ENCODE measurements around the gene PLXNA1.

Gene PLXNA1

DNA sequence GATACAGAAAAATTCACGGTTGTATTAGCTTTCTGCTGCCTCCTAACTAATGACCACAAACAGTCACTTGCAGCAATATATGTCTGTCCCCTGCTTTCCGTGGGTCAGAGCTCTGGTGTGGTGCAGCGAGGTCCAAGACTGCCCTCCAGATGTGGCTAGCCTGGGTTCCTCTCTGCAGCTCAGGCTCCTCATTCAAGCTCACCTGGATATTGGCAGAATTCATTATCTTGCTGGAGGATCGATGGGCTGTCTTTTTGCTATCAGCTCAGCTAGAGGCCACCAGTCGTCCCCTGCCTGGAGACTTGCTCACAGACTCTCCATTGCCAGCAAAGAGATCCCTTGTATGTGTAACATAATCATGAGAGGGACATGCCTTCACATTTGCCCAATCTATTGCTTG lies 12.8 kb upstream of the PLXNA1 start:
- Mint-ChIP-seq H3K9me3 (peaks cover 9% of the 10 kb centered on the region), H3K36me3 (ENCODE audit: low read depth) (peaks cover 3% of the 10 kb centered on the region), H3K4me3 (no peak overlapping the region), H3K27ac (no peak overlapping the region), H3K4me1 (ENCODE audit: low read depth) (peaks cover 1% of the 10 kb centered on the region), H3K27me3 (peaks cover 3% of the 10 kb centered on the region)
- no peak for DNase-seq

DNA sequence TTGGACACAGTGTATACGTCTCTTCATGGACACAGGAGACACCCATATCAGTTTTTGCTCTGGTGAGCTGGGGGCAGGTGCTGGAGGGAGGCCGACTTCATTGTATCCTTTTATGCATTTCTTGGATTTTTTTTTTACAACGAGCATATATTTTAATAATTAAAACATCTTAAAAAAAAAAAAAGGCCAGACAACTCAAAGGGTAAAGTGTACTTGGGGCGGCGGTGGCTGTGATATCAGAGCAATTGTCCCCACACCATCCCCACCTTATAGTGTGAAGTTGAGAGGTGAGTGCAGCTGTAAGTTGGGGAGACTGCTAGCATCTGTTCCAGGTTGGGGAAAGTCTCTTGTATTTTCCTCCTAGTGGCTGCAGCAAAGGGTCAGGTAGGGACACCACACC lies 12.0 kb upstream of the PLXNA1 start:
- H3K4me1 Mint-ChIP-seq (ENCODE audit: low read depth) = peaks cover 1% of the 10 kb centered on the region
- DNase-seq = no peak
- H3K9me3 Mint-ChIP-seq = peaks cover 11% of the 10 kb centered on the region
- H3K27me3 Mint-ChIP-seq = peaks cover 6% of the 10 kb centered on the region
- H3K27ac Mint-ChIP-seq = no peak overlapping the region
- H3K4me3 Mint-ChIP-seq = no peak overlapping the region
- H3K36me3 Mint-ChIP-seq (ENCODE audit: low read depth) = peaks cover 4% of the 10 kb centered on the region

GRCh38 chr3:126971891-126972351 lies 11.0 kb upstream of the PLXNA1 start:
- Mint-ChIP-seq H3K4me1 (ENCODE audit: low read depth) (peaks cover 1% of the 10 kb centered on the region), H3K4me3 (no peak overlapping the region), H3K27me3 (peaks cover 6% of the 10 kb centered on the region), H3K9me3 (peaks cover 11% of the 10 kb centered on the region), H3K27ac (no peak overlapping the region), H3K36me3 (ENCODE audit: low read depth) (peaks cover 4% of the 10 kb centered on the region)
- no peak for DNase-seq

- H3K27me3 Mint-ChIP-seq = peaks cover 12% of the 10 kb centered on the region
- peaks cover 1% of the 10 kb centered on the region for H3K4me1 Mint-ChIP-seq (ENCODE audit: low read depth)
These were observed 10.0 kb upstream of the PLXNA1 start for GRCh38 chr3:126972866-126973265.

DNA sequence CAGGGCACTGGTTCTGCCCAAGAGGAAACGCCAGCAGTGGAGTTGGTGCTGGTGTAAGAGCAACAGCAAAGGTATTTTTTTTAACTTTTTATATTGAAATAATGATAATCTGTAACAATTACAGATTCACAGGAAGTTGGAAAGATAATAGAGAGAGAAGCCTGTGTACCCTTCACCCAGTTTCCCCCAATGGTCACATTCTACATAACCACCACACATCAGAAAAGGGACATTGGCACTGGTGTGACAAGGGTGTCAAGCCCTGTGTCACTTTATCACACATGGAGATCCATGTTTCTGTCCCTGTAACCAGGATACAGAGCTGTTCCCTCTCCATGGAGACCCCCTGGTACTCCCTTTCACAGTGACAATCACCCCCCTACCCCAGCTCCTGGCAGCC lies 9.1 kb upstream of the PLXNA1 start:
- H3K9me3 Mint-ChIP-seq = peaks cover 11% of the 10 kb centered on the region
- H3K4me3 Mint-ChIP-seq = no peak overlapping the region
- H3K36me3 Mint-ChIP-seq (ENCODE audit: low read depth) = peaks cover 4% of the 10 kb centered on the region
- DNase-seq = no peak
- peaks cover 1% of the 10 kb centered on the region for H3K4me1 Mint-ChIP-seq (ENCODE audit: low read depth)
- peaks cover 21% of the 10 kb centered on the region for H3K27me3 Mint-ChIP-seq
- H3K27ac Mint-ChIP-seq = no peak overlapping the region

More at GRCh38 chr3:126972866-126973265, 10.0 kb upstream of the PLXNA1 start:
- H3K27ac Mint-ChIP-seq = no peak overlapping the region
- no peak overlapping the region for H3K4me3 Mint-ChIP-seq
- DNase-seq = no peak
- H3K9me3 Mint-ChIP-seq = peaks cover 11% of the 10 kb centered on the region
- H3K36me3 Mint-ChIP-seq (ENCODE audit: low read depth) = peaks cover 4% of the 10 kb centered on the region

DNA sequence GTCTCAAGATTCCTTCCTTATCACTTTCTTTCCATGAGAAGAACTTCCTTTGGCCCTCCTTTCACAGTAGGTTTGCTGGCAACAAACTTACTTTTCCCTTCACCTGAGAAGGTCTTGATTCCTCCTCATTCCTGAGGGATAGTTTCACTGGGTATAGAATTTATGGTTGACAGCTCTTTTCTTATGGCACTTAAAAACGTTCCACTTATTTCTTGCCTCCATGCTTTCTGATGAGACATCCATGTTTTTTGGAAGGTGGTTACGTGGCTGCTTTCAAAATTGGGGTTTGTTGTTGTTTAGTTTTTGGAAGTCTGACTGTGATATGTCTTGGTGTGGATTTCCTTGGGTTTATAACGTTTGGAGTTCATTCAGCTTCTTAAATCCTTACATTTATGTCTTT lies 8.2 kb upstream of the PLXNA1 start:
- peaks cover 4% of the 10 kb centered on the region for H3K36me3 Mint-ChIP-seq (ENCODE audit: low read depth)
- DNase-seq = no peak
- H3K4me1 Mint-ChIP-seq (ENCODE audit: low read depth) = peaks cover 7% of the 10 kb centered on the region
- H3K27me3 Mint-ChIP-seq = peaks cover 21% of the 10 kb centered on the region
- no peak overlapping the region for H3K27ac Mint-ChIP-seq
- H3K9me3 Mint-ChIP-seq = peaks cover 11% of the 10 kb centered on the region
- H3K4me3 Mint-ChIP-seq = no peak overlapping the region

GRCh38 chr3:126976906-126977305 lies 6.0 kb upstream of the PLXNA1 start:
- H3K36me3 Mint-ChIP-seq (ENCODE audit: low read depth) = peaks cover 4% of the 10 kb centered on the region
- peaks cover 24% of the 10 kb centered on the region for H3K27me3 Mint-ChIP-seq
- H3K9me3 Mint-ChIP-seq = peaks cover 11% of the 10 kb centered on the region
- no peak overlapping the region for H3K27ac Mint-ChIP-seq
- no peak overlapping the region for H3K4me3 Mint-ChIP-seq
- no peak for DNase-seq
- H3K4me1 Mint-ChIP-seq (ENCODE audit: low read depth) = peaks cover 13% of the 10 kb centered on the region

- H3K9me3 Mint-ChIP-seq = peaks cover 11% of the 10 kb centered on the region
- no peak for DNase-seq
- peaks cover 4% of the 10 kb centered on the region for H3K36me3 Mint-ChIP-seq (ENCODE audit: low read depth)
- H3K4me1 Mint-ChIP-seq (ENCODE audit: low read depth) = peaks cover 17% of the 10 kb centered on the region
- H3K27ac Mint-ChIP-seq = no peak overlapping the region
- H3K4me3 Mint-ChIP-seq = no peak overlapping the region
- peaks cover 24% of the 10 kb centered on the region for H3K27me3 Mint-ChIP-seq
These were observed 5.1 kb upstream of the PLXNA1 start for GRCh38 chr3:126977821-126978220.

DNA sequence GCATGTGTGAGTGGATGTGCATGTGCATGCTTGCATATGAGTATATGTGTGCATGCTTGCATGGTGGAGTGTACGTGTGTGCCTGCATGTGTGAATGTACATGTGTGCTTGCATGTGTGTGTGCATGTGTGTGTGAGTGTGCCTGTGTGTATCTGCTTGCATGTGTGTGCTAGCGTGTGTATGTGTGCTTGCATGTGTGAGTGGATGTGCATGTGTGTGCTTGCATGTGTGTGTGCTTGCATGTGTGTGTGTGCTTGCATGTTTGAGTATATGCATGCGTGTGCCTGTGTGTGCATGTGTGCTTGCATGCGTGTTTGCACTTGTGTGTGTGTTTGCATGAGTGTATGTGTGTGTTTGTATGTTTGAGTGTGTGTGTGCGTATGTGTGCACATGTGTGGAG lies 4.6 kb upstream of the PLXNA1 start:
- no peak for DNase-seq
- no peak overlapping the region for H3K27ac Mint-ChIP-seq
- peaks cover 4% of the 10 kb centered on the region for H3K36me3 Mint-ChIP-seq (ENCODE audit: low read depth)
- peaks cover 17% of the 10 kb centered on the region for H3K4me1 Mint-ChIP-seq (ENCODE audit: low read depth)
- peaks cover 24% of the 10 kb centered on the region for H3K27me3 Mint-ChIP-seq
- H3K9me3 Mint-ChIP-seq = peaks cover 11% of the 10 kb centered on the region
- no peak overlapping the region for H3K4me3 Mint-ChIP-seq

DNA sequence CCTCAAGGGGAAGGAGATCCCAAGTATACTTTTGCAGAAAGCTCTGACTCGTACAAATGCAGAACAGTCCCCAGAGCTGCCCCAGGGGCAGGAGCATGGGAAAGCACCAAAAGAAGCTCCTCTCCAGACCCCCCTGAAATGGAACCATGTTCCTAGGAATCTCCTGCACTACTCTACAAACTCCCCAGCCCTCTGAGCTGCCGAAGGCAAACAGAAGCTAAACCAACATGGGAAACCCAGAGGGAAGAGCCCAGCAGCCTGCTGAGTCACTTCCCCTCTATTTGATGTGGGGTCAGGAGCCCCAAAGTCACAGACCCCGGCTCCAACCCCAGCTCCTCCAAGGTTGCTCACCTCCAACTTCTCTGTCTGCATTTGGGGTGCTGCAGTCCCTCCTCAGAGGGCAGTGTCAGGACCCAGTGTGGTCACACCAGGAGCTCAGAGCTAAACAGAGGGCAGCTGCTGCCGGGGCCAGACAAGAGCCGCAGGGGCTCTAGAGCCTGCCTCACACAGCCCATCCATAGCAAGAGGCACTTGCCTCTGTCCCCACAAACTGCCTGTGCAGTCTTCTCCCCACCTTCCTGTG lies 3.8 kb upstream of the PLXNA1 start:
- H3K4me1 Mint-ChIP-seq (ENCODE audit: low read depth) = peaks cover 17% of the 10 kb centered on the region
- H3K4me3 Mint-ChIP-seq = no peak overlapping the region
- H3K9me3 Mint-ChIP-seq = peaks cover 10% of the 10 kb centered on the region
- no peak overlapping the region for H3K27ac Mint-ChIP-seq
- no peak for DNase-seq
- H3K36me3 Mint-ChIP-seq (ENCODE audit: low read depth) = peaks cover 4% of the 10 kb centered on the region
- peaks cover 24% of the 10 kb centered on the region for H3K27me3 Mint-ChIP-seq

GRCh38 chr3:126980266-126980811 lies 2.6 kb upstream of the PLXNA1 start:
- Mint-ChIP-seq H3K36me3 (ENCODE audit: low read depth) (no peaks in the 10 kb centered on the region), H3K27ac (no peak overlapping the region), H3K4me1 (ENCODE audit: low read depth) (peaks cover 19% of the 10 kb centered on the region), H3K9me3 (no peaks in the 10 kb centered on the region), H3K27me3 (peaks cover 24% of the 10 kb centered on the region), H3K4me3 (no peak overlapping the region)
- no peak for DNase-seq

DNA sequence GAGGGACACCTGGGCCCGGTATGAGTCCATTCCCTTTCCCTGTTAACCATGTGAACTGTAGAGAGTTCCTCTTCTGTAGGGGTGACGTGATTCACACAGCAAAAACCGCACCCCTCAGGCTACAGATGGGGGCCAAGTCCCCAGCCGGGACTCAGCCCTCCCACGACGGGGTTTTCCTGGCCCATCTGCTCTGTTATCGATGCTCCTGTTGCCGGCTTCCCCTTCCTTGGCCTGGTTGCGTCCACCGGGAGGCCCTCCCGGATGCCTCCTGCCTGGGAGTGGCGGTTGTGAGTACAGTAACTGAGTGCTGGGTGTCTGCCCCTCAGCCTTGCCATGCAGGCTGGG lies 817 bp upstream of the PLXNA1 start:
- peak overlapping the region; percentile 78 for H3K4me3 Mint-ChIP-seq
- H3K27ac Mint-ChIP-seq = peak overlapping the region; percentile 90
- no peaks in the 10 kb centered on the region for H3K9me3 Mint-ChIP-seq
- no peaks in the 10 kb centered on the region for H3K36me3 Mint-ChIP-seq (ENCODE audit: low read depth)
- DNase-seq = no peak
- peaks cover 19% of the 10 kb centered on the region for H3K4me1 Mint-ChIP-seq (ENCODE audit: low read depth)
- peaks cover 19% of the 10 kb centered on the region for H3K27me3 Mint-ChIP-seq

DNA sequence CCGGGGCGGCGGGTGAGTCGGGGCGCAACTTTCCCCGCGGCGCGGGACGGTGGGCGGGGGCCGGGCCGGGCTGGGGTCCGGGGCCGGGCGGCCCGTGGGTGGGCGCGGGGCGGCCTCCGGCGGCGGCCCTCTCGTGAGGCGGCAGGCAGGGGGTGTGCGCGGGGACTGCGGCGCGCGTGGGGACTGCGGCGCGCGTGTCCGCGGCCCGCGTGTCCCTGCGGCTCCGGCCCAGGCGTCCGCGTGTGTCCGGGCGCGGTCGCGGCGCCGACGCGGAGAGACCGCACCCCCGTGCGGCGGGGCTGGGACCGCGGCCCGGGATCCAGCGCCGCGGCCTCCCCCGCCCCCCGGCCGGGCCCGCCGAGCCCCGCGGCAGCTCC lies 349 bp downstream of the PLXNA1 start:
- DNase-seq = no peak
- Mint-ChIP-seq H3K4me1 (ENCODE audit: low read depth) (peaks cover 19% of the 10 kb centered on the region), H3K27me3 (peaks cover 11% of the 10 kb centered on the region), H3K4me3 (no peak overlapping the region), H3K36me3 (ENCODE audit: low read depth) (no peaks in the 10 kb centered on the region), H3K27ac (no peak overlapping the region), H3K9me3 (no peaks in the 10 kb centered on the region)

DNA sequence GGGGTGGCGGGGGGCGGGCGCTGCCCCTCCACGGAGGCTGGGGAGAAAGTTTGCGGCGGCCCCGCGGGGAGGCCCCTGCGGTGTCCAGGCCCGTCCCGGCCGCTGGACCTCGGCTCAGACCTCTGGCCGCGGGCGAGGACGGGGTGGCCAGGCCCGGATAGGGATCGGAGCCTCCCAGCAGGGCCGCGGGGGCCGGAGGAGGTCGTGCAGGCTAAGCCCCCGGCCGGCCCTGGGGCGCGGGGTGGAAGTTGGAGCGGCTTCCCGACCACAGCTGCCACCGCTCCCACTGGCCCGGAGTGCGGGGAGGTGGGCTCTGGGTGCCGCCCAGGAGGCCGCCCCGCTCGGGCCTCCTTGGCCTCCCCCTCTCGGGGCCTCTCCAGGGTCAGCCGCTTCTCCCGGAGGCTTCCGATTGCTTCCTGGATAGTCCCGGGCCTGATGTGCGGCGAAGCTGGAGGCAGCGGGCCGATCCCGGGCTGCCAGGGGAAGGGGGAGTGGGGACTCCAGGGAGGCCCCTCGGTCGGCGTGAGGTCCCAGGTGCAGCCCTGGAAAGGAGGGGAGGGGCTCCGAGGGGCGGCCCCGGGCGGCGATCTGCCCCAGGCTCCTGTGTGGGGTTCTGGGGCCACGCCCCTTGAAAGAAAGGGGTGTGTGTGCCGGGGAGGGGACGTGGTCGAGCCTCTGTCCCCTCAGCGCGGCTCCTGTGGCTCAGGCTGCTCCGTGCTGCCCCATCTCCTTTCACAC lies 907 bp downstream of the PLXNA1 start:
- no peak overlapping the region for H3K27ac Mint-ChIP-seq
- H3K27me3 Mint-ChIP-seq = peaks cover 6% of the 10 kb centered on the region
- H3K9me3 Mint-ChIP-seq = no peaks in the 10 kb centered on the region
- H3K4me3 Mint-ChIP-seq = peak overlapping the region; percentile 63
- H3K36me3 Mint-ChIP-seq (ENCODE audit: low read depth) = peaks cover 3% of the 10 kb centered on the region
- H3K4me1 Mint-ChIP-seq (ENCODE audit: low read depth) = peaks cover 19% of the 10 kb centered on the region
- DNase-seq = peak; percentile 66

GRCh38 chr3:126984391-126985131 lies 1.6 kb downstream of the PLXNA1 start:
- Mint-ChIP-seq H3K9me3 (no peaks in the 10 kb centered on the region), H3K27me3 (peaks cover 6% of the 10 kb centered on the region), H3K27ac (no peak overlapping the region), H3K4me3 (peak overlapping the region; percentile 63), H3K4me1 (ENCODE audit: low read depth) (peaks cover 14% of the 10 kb centered on the region), H3K36me3 (ENCODE audit: low read depth) (peaks cover 11% of the 10 kb centered on the region)
- DNase-seq = no peak

Measured in activated T-cell treated with anti-CD3 and anti-CD28 coated beads, Interleukin-2, amount 50 U/mL, for 24 hours (primary cell).